GM23248 (cell line): ENCODE data around the gene TMEM61. TPM values are rescaled to one million over a fixed set of nuclear protein-coding genes. Genes with fewer than 3 reads are reported as not detected.
"Not testable (repeated sequence)": the region's sequence is repeated elsewhere in the genome, so short reads cannot be mapped to it uniquely, and the experiment has no call there.

ENCODE experiments used
- DNase-seq: peaks from one replicate; pipeline ENCODE4 v3.0.0-alpha.2; 2015
- H2AFZ ChIP-seq: fragments of 200-600 bp; sonication (generic); 2 replicates; pipeline ENCODE4 v1.6.1; 2016; ENCODE audit warnings: antibody characterized with exemption
- H3F3A ChIP-seq: fragments of 200-600 bp; sonication (generic); 2 replicates; pipeline ENCODE4 v1.6.1; 2016; ENCODE audit warnings: mild to moderate bottlenecking, antibody characterized with exemption, mixed run types; ENCODE audit not compliant: insufficient read depth
- H3K27ac ChIP-seq: fragments of 200-600 bp; sonication (generic); 2 replicates; pipeline ENCODE4 v1.5.1; 2016; ENCODE audit warnings: mild to moderate bottlenecking
- H3K27me3 ChIP-seq: fragments of 200-600 bp; sonication (generic); replicated peaks from 2 replicates; pipeline ENCODE4 v1.6.1; 2016; ENCODE audit warnings: mild to moderate bottlenecking; ENCODE audit not compliant: insufficient read depth
- H3K36me3 ChIP-seq: fragments of 200-600 bp; sonication (generic); 2 replicates; pipeline ENCODE4 v1.6.1; 2016; ENCODE audit warnings: low read depth, mild to moderate bottlenecking
- H3K4me1 ChIP-seq: fragments of 200-600 bp; sonication (generic); 2 replicates; pipeline ENCODE4 v1.6.1; 2016; ENCODE audit warnings: mild to moderate bottlenecking; ENCODE audit not compliant: insufficient read depth
- H3K4me2 ChIP-seq: fragments of 200-600 bp; sonication (generic); one replicate; pipeline ENCODE4 v1.6.1; 2016; ENCODE audit warnings: mild to moderate bottlenecking; ENCODE audit not compliant: unreplicated experiment
- H3K4me3 ChIP-seq: fragments of 200-600 bp; sonication (generic); 2 replicates; pipeline ENCODE4 v1.5.1; 2016; ENCODE audit warnings: mild to moderate bottlenecking
- H3K79me2 ChIP-seq: fragments of 200-600 bp; sonication (generic); 2 replicates; pipeline ENCODE4 v1.6.1; 2016; ENCODE audit warnings: mild to moderate bottlenecking; ENCODE audit not compliant: insufficient read depth
- H3K9ac ChIP-seq: fragments of 200-600 bp; sonication (generic); 2 replicates; pipeline ENCODE4 v1.6.1; 2016; ENCODE audit warnings: mild to moderate bottlenecking
- H3K9me2 ChIP-seq: fragments of 200-600 bp; sonication (generic); 2 replicates; pipeline ENCODE4 v1.6.1; 2016; ENCODE audit warnings: mixed run types, mild to moderate bottlenecking, moderate library complexity; ENCODE audit not compliant: insufficient read depth
- H3K9me3 ChIP-seq: fragments of 200-600 bp; sonication (generic); one replicate; pipeline ENCODE4 v1.6.1; 2017; ENCODE audit warnings: low read depth
- H4K20me1 ChIP-seq: fragments of 200-600 bp; sonication (generic); 2 replicates; pipeline ENCODE4 v1.6.0; 2016; ENCODE audit not compliant: insufficient read depth
- EZH2 ChIP-seq: fragments of 200-600 bp; sonication (generic); IDR thresholded peaks from 2 replicates; pipeline ENCODE4 v1.6.1; 2018; ENCODE audit warnings: antibody characterized with exemption, mild to moderate bottlenecking; ENCODE audit not compliant: insufficient read depth, poor library complexity, severe bottlenecking
- EZH2phosphoT487 ChIP-seq: fragments of 200-600 bp; sonication (generic); IDR thresholded peaks from 2 replicates; pipeline ENCODE4 v1.6.1; 2018; ENCODE audit warnings: antibody characterized with exemption, moderate library complexity, mild to moderate bottlenecking, low read depth; ENCODE audit not compliant: insufficient read depth
- WGBS, 2 experiments: methylation state at CpG; one replicate each; pipeline ENCODE4 v1.1.6; 2015 to 2017; ENCODE audit warnings: low lambda C conversion rate in 2 of 2, low coverage in 1 of 2; ENCODE audit errors: missing lambda C conversion rate in 2 of 2; 5-methylcytosine and 5-hydroxymethylcytosine counted together
- in situ Hi-C: fragments of 300-500 bp; cut with MboI; formaldehyde crosslinking; loops from 2 replicates; pipeline ENCODE4 v1.15.0; 2020
- polyA plus RNA-seq: library from polyadenylated mRNA; unstranded; fragments of >200 nt; fragmentation: Nextera tagmentation; extraction: Ambion mirVana; gene quantifications from 2 replicates; pipeline ENCODE4 v1.2.1, GENCODE V29; 2016
- total RNA-seq: library from RNA; depleted of rRNA; stranded (reverse); fragments of >200 nt; shearing (Covaris generic); gene quantifications from 2 replicates; pipeline ENCODE4 v1.2.3, GENCODE V29; 2014

TMEM61 gene
- total and polyA plus RNA-seq, 2 experiments from 2014 or later = not detected

DNA sequence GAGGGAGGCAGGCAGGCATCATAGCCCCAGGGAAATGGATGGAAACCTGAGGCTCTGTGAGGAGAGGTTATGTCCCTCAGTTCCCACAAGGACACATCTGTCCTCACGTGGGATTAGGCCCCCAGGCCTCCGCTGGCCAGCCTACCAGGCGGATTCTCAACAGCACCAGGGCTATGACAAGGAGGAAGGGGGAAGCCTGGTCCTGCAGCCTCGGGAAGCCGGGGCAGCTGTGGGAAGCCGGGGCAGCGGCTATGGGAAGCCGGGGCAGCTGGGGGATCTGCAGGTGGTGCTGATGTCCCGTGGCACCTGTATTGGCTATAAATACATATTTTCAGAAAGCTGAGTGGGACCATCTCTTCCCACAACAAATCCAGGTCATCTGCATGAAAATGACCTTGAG, 38.0 kb downstream of the TMEM61 start:
- no peak overlapping the region for H2AFZ ChIP-seq
- no peaks in the 10 kb centered on the region for H4K20me1 ChIP-seq
- no peaks in the 10 kb centered on the region for H3F3A ChIP-seq
- no peak overlapping the region for H3K4me2 ChIP-seq
- H3K9me3 ChIP-seq = no peaks in the 10 kb centered on the region
- in situ Hi-C loops = no loop called here
- peaks cover 9% of the 10 kb centered on the region for H3K4me1 ChIP-seq
- no peaks in the 10 kb centered on the region for H3K36me3 ChIP-seq
- H3K27me3 ChIP-seq = peaks cover 7% of the 10 kb centered on the region; the same call in 1 of the 2 replicates
- H3K79me2 ChIP-seq = no peaks in the 10 kb centered on the region
- no peaks in the 10 kb centered on the region for H3K9me2 ChIP-seq
- 64 to 67% methylated on average over 9 of the region's 9 CpGs for WGBS, 2 experiments
- no peak for DNase-seq
- H3K9ac ChIP-seq = no peak overlapping the region
- TF ChIP-seq EZH2phosphoT487 (no peak), EZH2 (no peak)
- no peak overlapping the region for H3K27ac ChIP-seq
- no peak overlapping the region for H3K4me3 ChIP-seq

- peak overlapping the region; percentile 98 for H2AFZ ChIP-seq
- no peaks in the 10 kb centered on the region for H3K79me2 ChIP-seq
- no peak overlapping the region for H3K27ac ChIP-seq
- H3K9ac ChIP-seq = peak overlapping the region; percentile 66
- no peaks in the 10 kb centered on the region for H3K36me3 ChIP-seq
- 0 out of 2 replicates have a peak, but pooled peaks cover 3% of the 10 kb centered on the region for H3F3A ChIP-seq
- TF ChIP-seq EZH2phosphoT487 (no peak), EZH2 (no peak)
- H3K4me3 ChIP-seq = no peak overlapping the region
- no peaks in the 10 kb centered on the region for H4K20me1 ChIP-seq
- 41 to 44% methylated on average over 15 of the region's 15 CpGs for WGBS, 2 experiments
- in situ Hi-C loops = no loop called here
- no peak overlapping the region for H3K4me2 ChIP-seq
- DNase-seq = peak; percentile 96
- H3K27me3 ChIP-seq = 0 out of 2 replicates have a peak, but pooled peaks cover 7% of the 10 kb centered on the region
- no peaks in the 10 kb centered on the region for H3K4me1 ChIP-seq
- no peaks in the 10 kb centered on the region for H3K9me3 ChIP-seq
- H3K9me2 ChIP-seq = no peaks in the 10 kb centered on the region
Measured at GRCh38 chr1:55021942-55022546, 41.6 kb downstream of the TMEM61 start.

DNA sequence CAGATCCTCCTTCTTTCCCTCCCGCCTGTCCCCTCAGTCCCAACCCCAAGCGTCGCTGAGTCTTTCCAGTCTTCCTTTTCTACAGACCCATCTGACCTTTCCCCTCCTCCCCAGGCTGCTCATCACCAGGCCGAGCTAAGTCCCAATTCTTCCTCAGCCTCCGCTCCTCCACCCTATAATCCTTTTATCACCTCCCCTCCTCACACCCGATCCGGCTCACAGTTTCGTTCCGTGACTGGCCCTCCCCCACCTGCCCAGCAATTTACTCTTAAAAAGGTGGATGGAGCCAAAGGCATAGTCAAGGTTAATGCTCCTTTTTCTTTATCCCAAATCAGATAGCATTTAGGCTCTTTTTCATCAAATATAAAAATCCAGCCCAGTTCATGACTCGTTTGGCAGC, 43.7 kb downstream of the TMEM61 start:
- H3K9ac ChIP-seq, DNase-seq, in situ Hi-C loops, H3K9me3 ChIP-seq, H4K20me1 ChIP-seq, H3F3A ChIP-seq, H2AFZ ChIP-seq, H3K4me1 ChIP-seq, H3K79me2 ChIP-seq, H3K4me2 ChIP-seq, H3K27me3 ChIP-seq, H3K27ac ChIP-seq, H3K36me3 ChIP-seq, H3K9me2 ChIP-seq, H3K4me3 ChIP-seq: not testable (repeated sequence)
- 62 to 64% methylated on average over 8 to 10 of the region's 10 CpGs for WGBS, 2 experiments

GRCh38 chr1:55026682-55027081, 46.3 kb downstream of the TMEM61 start:
- H3K4me2 ChIP-seq, H4K20me1 ChIP-seq, H3K9ac ChIP-seq, H3K4me3 ChIP-seq, H3K9me3 ChIP-seq, H3K36me3 ChIP-seq, H3F3A ChIP-seq, H3K4me1 ChIP-seq, H3K79me2 ChIP-seq, H3K9me2 ChIP-seq, H2AFZ ChIP-seq, in situ Hi-C loops, DNase-seq, H3K27ac ChIP-seq, H3K27me3 ChIP-seq: not testable (repeated sequence)
- 70 to 76% methylated on average over 3 of the region's 3 CpGs for WGBS, 2 experiments

DNA sequence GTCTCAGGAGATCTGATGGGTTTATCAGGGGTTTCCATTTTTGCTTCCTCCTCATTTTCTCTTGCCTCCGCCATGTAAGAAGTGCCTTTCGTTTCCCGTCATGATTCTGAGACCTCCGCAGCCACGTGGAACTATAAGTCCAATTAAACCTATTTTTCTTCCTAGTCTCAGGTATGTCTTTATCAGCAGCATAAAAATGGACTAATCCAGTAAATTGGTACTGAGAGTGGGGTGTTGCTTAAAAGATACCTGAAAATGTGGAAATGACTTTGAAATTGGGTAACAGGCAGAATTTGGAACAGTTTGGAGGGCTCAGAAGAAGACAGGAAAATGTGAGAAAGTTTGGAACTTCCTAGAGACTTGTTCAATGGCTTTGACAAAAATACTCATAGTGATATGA, 50.7 kb downstream of the TMEM61 start:
- DNase-seq, in situ Hi-C loops, H3K4me2 ChIP-seq, H3K4me3 ChIP-seq, H3K36me3 ChIP-seq, H3K27ac ChIP-seq, H3K79me2 ChIP-seq, H3F3A ChIP-seq, H3K4me1 ChIP-seq, H3K9me2 ChIP-seq, H3K9ac ChIP-seq, H2AFZ ChIP-seq, H3K9me3 ChIP-seq, H4K20me1 ChIP-seq: not testable (repeated sequence)
- WGBS, 2 experiments = 89 to 93% methylated on average over 5 of the region's 5 CpGs
- H3K27me3 ChIP-seq = peaks cover 18% of the 10 kb centered on the region
